ENCODE data around the gene ATOH8. TPM values are rescaled to one million over a fixed set of nuclear protein-coding genes. Genes with fewer than 3 reads are reported as not detected.

The ATOH8 gene
- total RNA-seq, 2 donors from 2014 or later, result 35.1 to 116 TPM

DNA sequence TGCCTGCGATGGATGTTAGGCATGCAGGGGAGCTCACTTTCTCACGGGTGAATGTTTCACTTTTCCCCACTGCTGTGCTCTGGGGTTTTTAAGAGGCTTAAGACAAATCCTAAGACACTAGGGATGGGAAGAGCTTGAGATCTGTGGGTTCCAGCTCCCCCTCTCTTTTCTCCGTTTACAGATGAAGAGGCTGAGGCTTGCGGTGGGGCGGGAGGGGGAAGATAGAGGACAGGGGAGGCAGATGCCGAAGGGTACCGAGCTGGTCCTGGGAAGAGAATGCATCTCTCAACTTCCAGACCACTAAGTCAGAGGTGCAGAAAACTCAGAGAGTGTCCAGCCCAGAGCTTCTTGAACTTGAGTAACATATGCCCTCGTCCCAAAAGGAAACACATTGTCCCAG is 8.2 kb upstream of the ATOH8 start:
- TF ChIP-seq CTCF (IDR thresholded peaks at IDR 0.05), result no peak
- Histone ChIP-seq H3K4me3 (no peak overlapping the region), H3K9me3 (no peaks in the 10 kb centered on the region), H3K27me3 (no peaks in the 10 kb centered on the region), H3K27ac (peak overlapping the region; percentile 94 to 99), H3K4me1 (peaks cover 4 to 88% of the 10 kb centered on the region in 2 donors), H3K36me3 (no peaks in the 10 kb centered on the region)
- no peak for DNase-seq (ENCODE audit: low spot score)

DNA sequence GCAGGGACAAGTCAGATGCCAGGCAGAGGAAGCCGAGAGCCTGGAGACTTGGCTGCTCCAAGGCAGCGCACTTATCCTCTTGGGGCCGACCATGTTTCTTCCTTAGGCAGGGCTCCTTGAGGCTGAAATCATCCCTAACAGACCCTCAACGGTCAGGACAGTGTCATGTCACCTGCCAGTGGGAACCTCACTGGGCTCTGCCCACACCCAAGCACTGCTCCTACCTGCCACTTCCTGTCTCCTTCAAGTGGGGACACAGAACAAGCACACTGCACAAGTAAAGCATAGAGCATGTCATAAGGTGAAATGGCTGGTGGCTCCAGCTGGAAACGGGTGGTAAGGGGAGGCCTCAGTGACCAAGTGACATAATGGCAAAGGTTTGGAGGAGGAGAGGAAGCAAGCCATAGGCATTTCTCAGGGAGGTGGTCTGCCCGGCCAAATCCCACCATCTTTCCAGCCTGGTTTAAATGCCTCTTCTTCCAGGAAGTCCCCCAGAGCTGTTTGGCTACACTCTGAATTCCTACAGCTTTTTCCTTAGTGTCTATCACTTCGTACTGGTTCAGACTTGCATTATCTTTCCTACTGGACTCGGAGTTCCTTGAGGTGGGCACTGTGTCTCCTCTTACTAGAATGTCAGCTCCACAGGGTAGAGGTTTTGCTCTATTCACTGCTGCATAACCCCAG is 7.3 kb upstream of the ATOH8 start:
- no peak overlapping the region for H3K4me3 ChIP-seq
- peaks cover 4 to 88% of the 10 kb centered on the region in 2 donors for H3K4me1 ChIP-seq
- TF ChIP-seq CTCF (IDR thresholded peaks at IDR 0.05), result no peak
- no peaks in the 10 kb centered on the region for H3K36me3 ChIP-seq
- H3K27ac ChIP-seq, result peak overlapping the region; percentile 94 to 99
- DNase-seq (ENCODE audit: low spot score), result no peak
- H3K9me3 ChIP-seq, result no peaks in the 10 kb centered on the region
- H3K27me3 ChIP-seq, result no peaks in the 10 kb centered on the region

- TF ChIP-seq CTCF (IDR thresholded peaks at IDR 0.05), result no peak
- Histone ChIP-seq H3K9me3 (no peaks in the 10 kb centered on the region), H3K4me3 (no peak overlapping the region), H3K4me1 (peaks cover 4 to 86% of the 10 kb centered on the region in 2 donors), H3K27me3 (no peaks in the 10 kb centered on the region), H3K36me3 (no peaks in the 10 kb centered on the region), H3K27ac (peak overlapping the region in 1 of 2 donors; percentile 79)
- DNase-seq (ENCODE audit: low spot score), result no peak
Observed at GRCh38 chr2:85747441-85747840, 6.3 kb upstream of the ATOH8 start.

- Histone ChIP-seq H3K4me1 (peaks cover 4 to 87% of the 10 kb centered on the region in 2 donors), H3K4me3 (no peak overlapping the region), H3K36me3 (no peaks in the 10 kb centered on the region), H3K27ac (peak overlapping the region; percentile 41 to 79), H3K9me3 (no peaks in the 10 kb centered on the region), H3K27me3 (no peaks in the 10 kb centered on the region)
- TF ChIP-seq CTCF (IDR thresholded peaks at IDR 0.05), result no peak
- no peak for DNase-seq (ENCODE audit: low spot score)
Observed at GRCh38 chr2:85748039-85748734, 5.6 kb upstream of the ATOH8 start.

GRCh38 chr2:85748985-85749875 is 4.6 kb upstream of the ATOH8 start:
- no peak overlapping the region for H3K4me3 ChIP-seq
- H3K4me1 ChIP-seq, result peaks cover 0 to 81% of the 10 kb centered on the region in 2 donors
- DNase-seq (ENCODE audit: low spot score), result no peak
- H3K9me3 ChIP-seq, result no peaks in the 10 kb centered on the region
- H3K36me3 ChIP-seq, result peaks cover 1% of the 10 kb centered on the region
- H3K27ac ChIP-seq, result peak overlapping the region; percentile 41 to 79
- H3K27me3 ChIP-seq, result no peaks in the 10 kb centered on the region
- peak in 1 of 2 donors; percentile 17 for TF ChIP-seq CTCF (IDR thresholded peaks at IDR 0.05)
